GM12891 (cell line): ENCODE data around the gene TTC4.

Source experiments
- POLR2AphosphoS5 ChIP-seq: IDR thresholded peaks from 2 replicates; pipeline ENCODE4 v1.6.1; 2011; ENCODE audit warnings: low read depth, low read length, control low read depth
- TAF1 ChIP-seq: IDR thresholded peaks from 2 replicates; pipeline ENCODE4 v1.6.1; 2011; ENCODE audit warnings: low read depth, low read length, control low read depth

DNA sequence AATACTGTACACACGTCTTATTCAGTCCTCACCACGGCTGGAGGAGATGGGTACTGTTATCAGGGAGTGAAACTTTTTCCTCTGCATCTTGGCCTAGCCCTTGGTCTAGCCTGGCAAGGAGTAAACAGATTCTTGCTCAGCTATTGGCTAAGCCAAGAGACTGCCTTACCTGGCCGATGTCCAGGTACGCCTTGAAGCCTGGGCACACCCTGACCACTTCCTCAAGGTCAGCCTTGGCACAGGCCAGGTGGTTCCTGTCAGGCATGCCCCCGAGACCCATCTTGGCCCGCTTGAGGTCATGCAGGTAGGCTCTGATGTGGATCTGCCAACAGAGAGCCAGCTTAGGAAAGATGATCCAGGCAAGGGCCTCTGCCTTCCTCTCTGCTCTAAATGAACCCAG, 66.5 kb downstream of the TTC4 start:
- no peak for TF ChIP-seq TAF1
- TF ChIP-seq POLR2AphosphoS5: no peak
